ENCODE data around the gene NDUFA8.

The NDUFA8 gene

GRCh38 chr9:122133984-122134535 lies 25.5 kb downstream of the NDUFA8 start:
- TF ChIP-seq, protein P1, sequence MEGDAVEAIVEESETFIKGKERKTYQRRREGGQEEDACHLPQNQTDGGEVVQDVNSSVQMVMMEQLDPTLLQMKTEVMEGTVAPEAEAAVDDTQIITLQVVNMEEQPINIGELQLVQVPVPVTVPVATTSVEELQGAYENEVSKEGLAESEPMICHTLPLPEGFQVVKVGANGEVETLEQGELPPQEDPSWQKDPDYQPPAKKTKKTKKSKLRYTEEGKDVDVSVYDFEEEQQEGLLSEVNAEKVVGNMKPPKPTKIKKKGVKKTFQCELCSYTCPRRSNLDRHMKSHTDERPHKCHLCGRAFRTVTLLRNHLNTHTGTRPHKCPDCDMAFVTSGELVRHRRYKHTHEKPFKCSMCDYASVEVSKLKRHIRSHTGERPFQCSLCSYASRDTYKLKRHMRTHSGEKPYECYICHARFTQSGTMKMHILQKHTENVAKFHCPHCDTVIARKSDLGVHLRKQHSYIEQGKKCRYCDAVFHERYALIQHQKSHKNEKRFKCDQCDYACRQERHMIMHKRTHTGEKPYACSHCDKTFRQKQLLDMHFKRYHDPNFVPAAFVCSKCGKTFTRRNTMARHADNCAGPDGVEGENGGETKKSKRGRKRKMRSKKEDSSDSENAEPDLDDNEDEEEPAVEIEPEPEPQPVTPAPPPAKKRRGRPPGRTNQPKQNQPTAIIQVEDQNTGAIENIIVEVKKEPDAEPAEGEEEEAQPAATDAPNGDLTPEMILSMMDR (IDR thresholded peaks at IDR 0.05): no peak

DNA sequence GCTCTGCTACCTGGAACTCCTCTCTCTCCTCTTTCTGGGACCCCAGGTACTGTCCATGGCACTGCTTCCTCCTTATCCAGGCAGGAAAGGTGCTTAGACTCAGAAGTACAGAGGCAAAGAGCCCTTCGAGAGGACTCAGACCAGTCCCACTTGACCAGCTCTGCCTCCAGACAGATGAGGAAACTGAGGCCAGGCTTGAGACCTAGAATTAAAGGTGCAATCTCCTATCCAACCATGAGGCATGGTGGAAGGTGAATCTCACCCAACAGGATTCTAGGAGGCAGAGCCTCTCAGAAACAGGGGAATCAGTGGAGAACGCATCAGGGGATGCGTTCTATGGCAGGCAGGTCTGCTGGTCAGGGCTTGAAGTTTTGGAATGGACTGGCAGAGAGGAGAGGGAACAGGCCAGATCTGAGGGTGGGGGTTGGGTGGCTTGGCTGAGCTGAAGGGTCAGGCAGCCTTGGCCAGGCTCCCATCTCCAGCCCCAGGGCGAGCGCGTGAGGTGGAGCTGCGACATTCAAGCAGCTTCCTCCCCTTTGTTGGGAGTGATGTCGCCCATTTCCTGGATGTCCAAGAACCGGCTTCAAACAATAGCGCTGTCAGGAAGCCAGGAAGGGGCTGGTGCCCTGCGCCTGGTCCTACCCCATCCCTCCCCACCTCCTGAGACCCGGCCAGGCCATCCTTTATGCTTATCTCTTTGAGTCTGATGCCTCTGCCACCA lies 26.2 kb downstream of the NDUFA8 start:
- TF ChIP-seq, protein P1 (IDR thresholded peaks at IDR 0.05): no peak

GRCh38 chr9:122132539-122132938 lies 27.0 kb downstream of the NDUFA8 start:
- TF ChIP-seq, protein P1 (IDR thresholded peaks at IDR 0.05): no peak

- TF ChIP-seq, protein P1 (IDR thresholded peaks at IDR 0.05): no peak
Observed at GRCh38 chr9:122131401-122132001, 28.1 kb downstream of the NDUFA8 start.

DNA sequence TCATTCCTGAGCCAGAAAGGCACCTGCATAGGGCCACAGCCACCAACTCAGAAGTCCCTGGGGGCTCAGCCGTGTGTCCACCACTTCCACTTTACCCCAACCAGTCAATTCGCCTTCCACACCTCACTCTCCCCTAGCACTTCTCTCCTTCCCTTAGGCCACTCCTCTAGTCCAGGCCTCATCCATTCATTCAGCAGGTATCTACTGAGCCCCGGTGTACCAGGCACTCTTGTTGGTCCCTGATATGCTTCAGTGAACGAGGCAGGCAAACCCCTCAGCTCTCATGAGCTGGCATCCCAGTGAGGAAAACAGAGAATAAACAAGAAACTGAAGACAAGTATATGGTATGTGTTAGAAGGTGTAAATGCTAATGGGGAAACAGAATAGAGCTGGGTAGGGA lies 28.7 kb downstream of the NDUFA8 start:
- TF ChIP-seq, protein P1 (IDR thresholded peaks at IDR 0.05): no peak

- TF ChIP-seq, protein P1 (IDR thresholded peaks at IDR 0.05): no peak
Observed at GRCh38 chr9:122129969-122130368, 29.6 kb downstream of the NDUFA8 start.

DNA sequence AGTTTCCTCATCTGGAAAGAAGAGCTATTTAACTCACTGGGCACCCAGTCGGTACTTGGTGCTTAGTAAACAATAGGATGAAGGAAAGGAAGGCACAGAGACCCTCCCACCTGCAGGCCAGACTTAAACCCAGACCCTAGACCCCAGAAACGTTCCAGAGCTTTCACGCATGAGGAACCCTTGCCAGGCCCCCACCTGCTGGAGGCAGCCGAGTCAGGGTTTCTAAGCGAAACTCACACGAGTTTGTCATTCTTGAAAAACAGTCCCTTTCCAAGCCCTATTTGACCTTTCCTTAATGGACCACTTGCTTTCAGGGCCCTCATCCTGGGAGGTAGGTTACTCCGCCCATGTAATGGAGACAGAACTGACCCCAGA lies 30.6 kb downstream of the NDUFA8 start:
- TF ChIP-seq, protein P1 (IDR thresholded peaks at IDR 0.05): no peak

Measured in LNCAP (cell line).